Prostate gland (tissue), 2 donors: Measurements from ENCODE around the gene DAPP1. TPM values are rescaled to one million over a fixed set of nuclear protein-coding genes. Genes with fewer than 3 reads are reported as not detected.
A peak's percentile ranks its signal among the peaks of the same experiment; 100 is the strongest.

Experiments used
- DNase-seq: peaks from one replicate; pipeline ENCODE4 v3.0.0-alpha.2; 2019; ENCODE audit warnings: low spot score
- H3K27ac ChIP-seq, 2 donors: fragments of 200-600 bp; sonication (generic); 2 replicates each; pipeline ENCODE4 v1.5.1; 2017 to 2019
- H3K27me3 ChIP-seq: fragments of 200-600 bp; sonication (generic); replicated peaks from 2 replicates; pipeline ENCODE4 v1.5.1; 2019; ENCODE audit not compliant: insufficient read depth
- H3K36me3 ChIP-seq, 2 donors: fragments of 200-600 bp; sonication (generic); 1 replicate in 1 of 2; 2 replicates in 1 of 2; pipeline versions ENCODE4 v1.5.1 to v1.8.1; 2017 to 2019
- H3K4me1 ChIP-seq: fragments of 200-600 bp; sonication (generic); replicated peaks from 2 replicates; pipeline ENCODE4 v1.5.1; 2019
- H3K4me3 ChIP-seq, 2 donors: fragments of 200-600 bp; sonication (generic); 2 replicates each; pipeline ENCODE4 v1.5.1; 2017 to 2019
- H3K9me3 ChIP-seq: fragments of 200-600 bp; sonication (generic); 2 replicates; pipeline ENCODE4 v1.5.1; 2017
- POLR2A ChIP-seq: fragments of 450-650 bp; IDR thresholded peaks from one replicate; pipeline ENCODE4 v1.6.1; 2016; ENCODE audit warnings: antibody characterized with exemption, mild to moderate bottlenecking
- POLR2AphosphoS5 ChIP-seq: sonication (generic); formaldehyde crosslinking; IDR thresholded peaks from one replicate; pipeline ENCODE4 v1.6.1; 2017; ENCODE audit warnings: antibody characterized with exemption
- WGBS: methylation state at CpG from one replicate; pipeline ENCODE4 v1.1.5; 2018; 5-methylcytosine and 5-hydroxymethylcytosine counted together
- intact Hi-C: fragments of 100-400 bp; cut with DNase I; formaldehyde crosslinking; loops from one replicate; pipeline ENCODE4 v1.14.2; 2022
- total RNA-seq, 2 donors: library from RNA; depleted of rRNA; stranded (reverse); fragments of >200 nt; gene quantifications; one replicate each; pipeline ENCODE4 v1.1.0, GENCODE V29; 2016
- TF ChIP-seq, protein P1 (sequence below), 4 experiments: fragments of 200-600 bp in 2 of 4; fragments of 450-650 bp in 2 of 4; sonication (generic) in 2 of 4; IDR thresholded peaks; 1 replicate in 3 of 4; 2 replicates in 1 of 4; pipeline ENCODE4 v1.5.1; 2016 to 2019; ENCODE audit warnings: antibody characterized with exemption in 4 of 4, mild to moderate bottlenecking in 2 of 4, moderate library complexity in 2 of 4

The DAPP1 gene
- total RNA-seq, 2 donors from 2014 or later = 1.1 to 2.0 TPM

- no peak overlapping the region for H3K4me3 ChIP-seq
These were observed 47.2 kb downstream of the DAPP1 start for GRCh38 chr4:99863804-99864203.

GRCh38 chr4:99868126-99868596 is 51.5 kb downstream of the DAPP1 start:
- DNase-seq = peak; percentile 22
- Histone ChIP-seq H3K4me3 (no peak overlapping the region), H3K36me3 (no peaks in the 10 kb centered on the region), H3K9me3 (no peaks in the 10 kb centered on the region), H3K27ac (peak overlapping the region in 1 of 2 donors; percentile 32), H3K27me3 (no peaks in the 10 kb centered on the region), H3K4me1 (no peaks in the 10 kb centered on the region)
- TF ChIP-seq, protein P1, sequence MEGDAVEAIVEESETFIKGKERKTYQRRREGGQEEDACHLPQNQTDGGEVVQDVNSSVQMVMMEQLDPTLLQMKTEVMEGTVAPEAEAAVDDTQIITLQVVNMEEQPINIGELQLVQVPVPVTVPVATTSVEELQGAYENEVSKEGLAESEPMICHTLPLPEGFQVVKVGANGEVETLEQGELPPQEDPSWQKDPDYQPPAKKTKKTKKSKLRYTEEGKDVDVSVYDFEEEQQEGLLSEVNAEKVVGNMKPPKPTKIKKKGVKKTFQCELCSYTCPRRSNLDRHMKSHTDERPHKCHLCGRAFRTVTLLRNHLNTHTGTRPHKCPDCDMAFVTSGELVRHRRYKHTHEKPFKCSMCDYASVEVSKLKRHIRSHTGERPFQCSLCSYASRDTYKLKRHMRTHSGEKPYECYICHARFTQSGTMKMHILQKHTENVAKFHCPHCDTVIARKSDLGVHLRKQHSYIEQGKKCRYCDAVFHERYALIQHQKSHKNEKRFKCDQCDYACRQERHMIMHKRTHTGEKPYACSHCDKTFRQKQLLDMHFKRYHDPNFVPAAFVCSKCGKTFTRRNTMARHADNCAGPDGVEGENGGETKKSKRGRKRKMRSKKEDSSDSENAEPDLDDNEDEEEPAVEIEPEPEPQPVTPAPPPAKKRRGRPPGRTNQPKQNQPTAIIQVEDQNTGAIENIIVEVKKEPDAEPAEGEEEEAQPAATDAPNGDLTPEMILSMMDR (IDR thresholded peaks at IDR 0.05) = no peak
- peak; percentile 32 for TF ChIP-seq POLR2AphosphoS5
- intact Hi-C loops = loop anchor here (10.0 kb wide), 2 partner anchors 63 to 213 kb away; partner anchors contain the start of gene C4orf54
- 18% methylated on average over 8 of the region's 8 CpGs for WGBS

More at GRCh38 chr4:99863804-99864203, 47.2 kb downstream of the DAPP1 start:
- Histone ChIP-seq H3K27me3 (no peaks in the 10 kb centered on the region), H3K36me3 (no peaks in the 10 kb centered on the region), H3K27ac (no peak overlapping the region), H3K4me1 (no peaks in the 10 kb centered on the region), H3K9me3 (no peaks in the 10 kb centered on the region)
- WGBS = 24% methylated on average over 3 of the region's 3 CpGs
- no peak for DNase-seq
- intact Hi-C loops = loop anchor here (10.0 kb wide), 2 partner anchors 59 to 209 kb away; partner anchors contain the start of gene C4orf54
- TF ChIP-seq POLR2AphosphoS5 (no peak), POLR2A (no peak)
- TF ChIP-seq, protein P1 (IDR thresholded peaks at IDR 0.05) = no peak

DNA sequence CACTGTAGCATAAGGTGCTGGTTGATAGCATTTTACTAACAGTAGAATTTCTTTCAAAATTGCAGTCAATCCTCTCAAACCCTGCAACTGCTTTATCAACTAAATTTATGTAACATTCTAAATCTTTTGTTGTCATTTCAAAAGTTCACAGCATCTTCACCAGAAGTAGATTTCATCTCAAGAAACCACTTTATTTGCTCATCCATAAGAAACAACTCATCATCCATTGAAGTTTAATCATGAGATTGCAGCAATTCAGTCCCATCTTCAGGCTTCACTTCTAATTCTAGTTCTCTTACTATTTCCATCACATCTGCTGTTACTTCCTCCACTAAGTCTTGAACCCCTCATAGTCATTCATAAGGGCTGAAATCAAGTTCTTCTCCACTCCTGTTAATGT is 55.9 kb downstream of the DAPP1 start:
- no peak for DNase-seq
- Histone ChIP-seq H3K27me3 (no peaks in the 10 kb centered on the region), H3K36me3 (no peaks in the 10 kb centered on the region), H3K27ac (no peak overlapping the region), H3K9me3 (no peaks in the 10 kb centered on the region), H3K4me1 (no peaks in the 10 kb centered on the region), H3K4me3 (no peak overlapping the region)
- TF ChIP-seq, protein P1 (IDR thresholded peaks at IDR 0.05) = no peak
- no peak for TF ChIP-seq POLR2A
- intact Hi-C loops = no loop called here

DNA sequence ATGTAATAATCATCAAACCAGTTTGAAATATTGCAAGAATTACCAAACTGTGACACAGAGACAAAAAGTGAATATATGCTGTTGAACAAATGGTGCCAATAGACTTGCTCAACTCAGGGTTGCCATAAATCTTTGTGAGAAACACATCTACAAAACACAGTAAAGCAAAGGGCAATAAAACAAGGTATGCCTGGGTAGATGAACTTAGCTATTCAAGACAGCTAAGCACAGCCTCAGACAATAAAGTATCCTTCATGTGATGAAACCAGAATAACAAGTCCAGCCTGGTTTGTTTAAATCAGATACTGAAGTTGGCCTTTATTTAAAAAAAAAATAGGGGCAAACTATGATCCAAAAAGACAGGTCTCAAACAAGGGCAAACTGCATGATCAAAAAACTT is 58.4 kb downstream of the DAPP1 start:
- Histone ChIP-seq H3K4me3 (no peak overlapping the region), H3K27me3 (no peaks in the 10 kb centered on the region), H3K9me3 (no peaks in the 10 kb centered on the region), H3K27ac (peak overlapping the region; percentile 43 to 55), H3K36me3 (no peaks in the 10 kb centered on the region), H3K4me1 (no peaks in the 10 kb centered on the region)
- DNase-seq = peak; percentile 54
- intact Hi-C loops = no loop called here
- TF ChIP-seq POLR2A (no peak), POLR2AphosphoS5 (peak; percentile 83)

GRCh38 chr4:99876946-99877345 is 60.3 kb downstream of the DAPP1 start:
- Histone ChIP-seq H3K36me3 (no peaks in the 10 kb centered on the region), H3K4me1 (no peaks in the 10 kb centered on the region), H3K27ac (peak overlapping the region in 1 of 2 donors; percentile 45), H3K4me3 (no peak overlapping the region), H3K9me3 (no peaks in the 10 kb centered on the region), H3K27me3 (peaks cover 2% of the 10 kb centered on the region)
- TF ChIP-seq POLR2A = no peak
- TF ChIP-seq POLR2AphosphoS5 = no peak
- 81% methylated on average over 3 of the region's 3 CpGs for WGBS
- DNase-seq = no peak
- intact Hi-C loops = no loop called here

GRCh38 chr4:99878604-99879003 is 62.0 kb downstream of the DAPP1 start:
- intact Hi-C loops = no loop called here
- Histone ChIP-seq H3K27me3 (peaks cover 2% of the 10 kb centered on the region), H3K36me3 (no peaks in the 10 kb centered on the region), H3K27ac (peak overlapping the region in 1 of 2 donors; percentile 25), H3K4me3 (no peak overlapping the region), H3K4me1 (no peaks in the 10 kb centered on the region), H3K9me3 (no peaks in the 10 kb centered on the region)
- TF ChIP-seq POLR2AphosphoS5 = no peak
- TF ChIP-seq POLR2A = no peak
- TF ChIP-seq, protein P1 (IDR thresholded peaks at IDR 0.05) = no peak
- DNase-seq = no peak
